ENCODE data around the gene GPR37L1. TPM values are rescaled to one million over a fixed set of nuclear protein-coding genes. Genes with fewer than 3 reads are reported as not detected.

GPR37L1 gene
- total and polyA plus RNA-seq, 2 of the 8 experiments (the other 6 are each of a cell fraction or from before 2014, with no cell fraction given): 0.13 to 0.23 TPM

GRCh38 chr1:202116287-202116686 lies 6.4 kb upstream of the GPR37L1 start (continued):
- TF ChIP-seq CHD7 (IDR thresholded peaks at IDR 0.05; ENCODE audit: insufficient replicate concordance, low read length): no peak
- TF ChIP-seq RBBP5 (IDR thresholded peaks at IDR 0.05; ENCODE audit: borderline replicate concordance, low read depth, low read length): no peak
- no peak for TF ChIP-seq TAF1 (IDR thresholded peaks at IDR 0.05; ENCODE audit: low read depth, low read length)
- no peak for TF ChIP-seq CHD2 (IDR thresholded peaks at IDR 0.05; ENCODE audit: low read length)
- no peak for TF ChIP-seq SIN3A (conservative IDR thresholded peaks at IDR 0.05 in 1 of 2, IDR thresholded peaks at IDR 0.05 in 1 of 2; ENCODE audit: low read depth in 1 of 2, low read length in 2 of 2)
- no peak for TF ChIP-seq ASH2L (IDR thresholded peaks at IDR 0.05; ENCODE audit: low read length)
- no peak for TF ChIP-seq KDM1A (IDR thresholded peaks at IDR 0.05; ENCODE audit: borderline replicate concordance, low read length)
- TF ChIP-seq POU5F1 (IDR thresholded peaks at IDR 0.05; ENCODE audit: low read depth, low read length): no peak
- TF ChIP-seq TCF12 (IDR thresholded peaks at IDR 0.05; ENCODE audit: low read depth, low read length): no peak
- TF ChIP-seq USF2 (IDR thresholded peaks at IDR 0.05; ENCODE audit: low read length): no peak
- TF ChIP-seq MAFK (IDR thresholded peaks at IDR 0.05; ENCODE audit: low read depth, low read length): no peak
